HG02973 (cell line): Measurements from ENCODE around the gene PTGFRN.

Experiments used
- ATAC-seq: cut with Tn5 transposase; IDR thresholded peaks from one replicate; pipeline ENCODE4 v1.9.1; 2021; ENCODE audit warnings: moderate library complexity; ENCODE audit not compliant: unreplicated experiment

The PTGFRN gene

DNA sequence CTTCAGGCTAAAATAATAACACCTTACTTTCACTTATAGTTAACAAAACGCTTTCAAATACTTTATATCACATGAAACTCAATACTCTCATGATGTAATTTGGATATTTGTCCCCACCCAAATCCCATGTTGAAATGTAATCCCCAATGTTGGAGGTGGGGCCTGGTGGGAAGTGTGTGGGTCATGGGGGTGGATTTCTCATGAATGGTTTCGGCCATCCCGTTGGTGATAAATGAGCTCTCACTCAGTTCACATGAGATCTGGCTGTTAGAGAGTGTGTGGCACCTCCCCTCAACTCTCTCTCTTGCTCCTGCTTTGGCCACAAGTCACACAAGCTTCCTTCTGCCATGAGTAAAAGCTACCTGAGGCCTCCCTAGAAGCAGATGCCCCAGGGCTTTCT lies 22.5 kb upstream of the PTGFRN start:
- ATAC-seq: no peak

DNA sequence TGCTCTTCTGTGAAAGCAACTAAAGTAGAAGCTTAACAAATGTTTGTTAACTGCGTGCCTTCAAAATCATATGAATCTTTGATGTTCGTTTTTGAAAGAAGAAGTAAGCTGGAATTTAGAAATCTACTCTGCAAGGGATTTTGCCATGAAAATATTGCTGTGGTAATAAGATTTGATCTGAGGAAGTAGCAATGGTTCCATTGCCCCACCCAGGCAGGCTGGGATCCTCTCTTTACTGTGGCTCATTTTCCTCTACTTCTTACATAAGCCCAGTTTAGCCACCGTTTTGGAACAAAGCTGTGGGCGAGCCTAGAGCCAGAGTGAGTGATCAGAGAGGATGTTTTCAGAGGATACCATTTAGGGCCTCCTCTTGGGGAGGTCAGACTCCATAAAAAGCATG lies 20.3 kb upstream of the PTGFRN start:
- ATAC-seq: no peak

DNA sequence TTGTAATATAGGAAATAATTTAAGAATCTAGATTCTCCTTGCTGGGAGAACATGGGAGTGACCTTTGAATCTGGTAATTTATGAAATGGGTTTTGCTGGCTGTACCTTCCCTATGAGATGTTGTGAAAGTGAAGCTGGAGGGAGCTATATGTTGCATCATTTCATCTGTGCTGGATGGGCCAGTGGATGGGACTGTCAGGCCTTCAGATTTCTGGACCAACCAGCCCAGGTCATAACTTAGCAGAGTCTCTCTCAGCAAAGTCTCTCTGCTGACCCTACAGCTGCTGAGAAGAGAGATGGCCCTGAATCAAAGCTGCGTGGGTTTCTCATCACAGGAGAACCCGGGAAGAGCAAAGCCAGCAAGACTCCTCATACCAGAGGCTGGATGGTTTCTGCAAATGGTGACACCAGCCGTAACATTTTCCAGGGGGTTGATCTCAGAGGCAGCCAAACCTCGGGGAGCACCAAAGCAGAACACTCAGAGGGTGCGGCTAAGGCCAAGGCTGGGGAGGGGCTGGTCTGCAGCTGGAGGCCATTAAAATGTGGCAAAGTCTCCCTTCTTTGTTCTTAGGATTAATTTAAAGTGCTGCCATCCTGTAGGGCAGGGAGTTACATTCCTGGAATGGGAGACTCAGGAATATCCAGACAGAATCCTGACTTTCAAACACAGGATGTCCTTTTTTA lies 18.2 kb upstream of the PTGFRN start:
- no peak for ATAC-seq

DNA sequence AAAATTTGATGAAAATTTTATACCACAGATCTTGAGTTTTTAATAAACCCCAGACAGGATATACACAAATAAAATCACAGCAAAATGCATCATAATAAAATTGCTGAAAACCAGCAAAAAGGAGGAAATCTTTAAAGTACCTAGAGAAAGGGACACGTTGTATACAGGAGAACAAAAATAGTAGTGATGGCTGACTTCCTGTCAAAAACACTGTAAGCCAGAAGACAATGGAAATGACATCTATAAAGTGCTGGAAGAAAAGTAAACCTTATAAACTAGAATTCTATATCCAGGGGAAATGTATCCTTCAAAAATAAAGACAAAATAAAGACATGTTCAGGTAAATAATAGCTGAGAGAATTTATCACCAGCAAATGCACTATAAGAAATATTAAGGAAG lies 14.6 kb upstream of the PTGFRN start:
- no peak for ATAC-seq

DNA sequence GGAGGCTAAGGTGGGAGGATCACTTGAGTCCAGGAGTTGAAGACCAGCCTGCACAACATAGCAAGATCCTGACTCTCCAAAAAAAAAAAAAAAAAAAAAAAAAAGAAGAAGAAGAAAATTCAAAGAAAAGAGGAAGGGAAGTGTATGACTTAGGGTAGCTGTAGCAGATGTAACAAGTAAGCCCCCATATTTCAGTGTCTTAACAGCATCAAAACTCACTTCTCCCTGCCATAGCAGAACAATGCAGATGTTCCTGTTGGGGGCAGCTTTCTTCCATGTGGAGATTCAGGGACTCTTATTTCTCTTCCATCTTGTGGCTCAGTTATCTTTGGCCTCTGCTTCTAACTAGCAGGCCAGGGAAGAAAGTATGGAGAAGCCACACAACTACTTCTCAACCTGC lies 10.2 kb upstream of the PTGFRN start:
- no peak for ATAC-seq

DNA sequence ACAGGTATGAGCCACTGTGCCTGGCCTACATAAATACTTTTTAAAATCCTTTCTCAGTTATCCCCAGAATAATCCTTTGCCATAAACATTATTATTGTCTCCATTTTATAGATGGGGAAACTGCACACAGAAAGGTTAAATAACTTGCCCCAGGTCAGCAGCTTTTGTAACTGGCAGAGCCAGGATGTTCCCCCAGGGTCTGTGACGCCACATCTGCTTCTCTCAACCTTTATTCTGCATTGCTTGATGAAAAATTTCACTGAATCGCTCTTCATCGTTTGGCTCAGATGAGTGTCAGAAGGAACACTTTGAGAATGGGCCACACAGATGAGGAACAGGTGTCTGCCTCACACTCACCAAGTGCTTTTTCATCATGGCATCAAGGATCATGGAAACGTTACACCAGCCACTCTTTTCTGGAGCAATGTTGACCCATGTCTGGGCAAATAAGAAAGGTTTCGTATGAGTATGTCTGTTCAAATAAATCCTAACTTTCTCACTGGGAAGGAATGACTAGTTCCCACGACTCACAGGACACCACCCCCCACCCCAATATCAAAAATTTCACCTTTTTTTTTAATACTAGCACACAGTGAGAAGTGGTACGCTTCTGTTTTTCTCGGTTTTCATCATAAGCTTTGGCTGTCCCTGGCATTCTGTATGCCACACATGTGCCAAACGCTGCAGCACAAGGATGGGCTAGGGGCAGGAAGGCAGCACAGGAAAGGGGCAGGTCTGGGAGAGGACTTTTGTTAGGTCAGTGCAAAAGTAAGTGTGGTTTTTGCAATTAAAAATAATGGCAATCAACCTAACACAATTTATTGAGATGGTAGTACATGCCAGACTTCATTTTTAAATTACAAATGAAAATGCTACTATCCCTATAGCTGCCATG lies 9.0 kb upstream of the PTGFRN start:
- no peak for ATAC-seq

DNA sequence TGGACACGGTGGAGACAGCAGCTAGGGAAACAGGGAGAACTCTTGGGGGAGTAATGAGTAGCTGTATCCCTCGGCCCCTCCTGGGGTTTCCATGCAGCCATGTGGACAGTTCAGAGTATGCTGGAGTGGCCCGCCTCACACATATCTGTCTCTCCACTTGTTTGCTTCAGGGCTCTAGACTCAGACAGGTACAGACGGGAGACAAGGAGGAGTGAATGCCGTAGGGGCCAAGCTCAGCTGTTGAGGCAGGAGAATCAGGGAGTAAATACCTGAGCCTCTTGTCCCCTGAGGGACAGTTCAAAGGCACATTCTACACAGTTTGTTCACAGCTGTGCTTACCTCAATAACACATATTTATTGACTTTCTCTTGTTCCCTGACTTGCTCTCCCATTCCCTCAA lies 7.7 kb upstream of the PTGFRN start:
- no peak for ATAC-seq

DNA sequence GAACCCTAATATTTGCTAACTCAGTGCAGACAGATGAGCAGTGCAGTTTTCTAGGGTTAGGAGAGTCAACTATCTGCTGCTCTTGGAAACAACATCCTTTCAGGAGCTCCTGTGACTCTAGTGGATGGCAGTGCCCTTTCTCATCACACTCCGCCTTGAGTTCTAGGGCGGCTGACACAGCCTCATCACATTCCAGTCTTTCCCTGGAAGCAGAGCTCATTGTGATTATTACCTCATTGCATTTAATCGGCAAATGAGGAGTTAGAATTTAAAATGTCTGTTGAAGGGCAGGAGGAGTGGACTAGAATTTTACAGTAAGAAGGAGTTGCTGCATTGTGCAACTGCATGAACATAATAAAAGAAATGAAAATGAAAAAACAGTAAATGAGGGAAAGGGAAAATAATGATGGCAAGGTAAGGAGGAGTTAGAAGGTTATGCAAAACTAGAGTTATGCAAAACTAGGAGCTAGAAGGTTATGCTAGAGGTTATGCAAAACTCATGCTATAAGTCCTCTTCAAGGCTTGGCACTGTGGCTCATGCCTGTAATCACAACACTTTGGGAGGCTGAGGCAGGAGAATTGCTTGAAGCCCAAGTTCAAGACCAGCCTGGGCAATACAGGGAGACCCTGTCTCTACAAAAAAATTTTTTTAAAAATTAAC lies 6.9 kb upstream of the PTGFRN start:
- ATAC-seq: no peak

DNA sequence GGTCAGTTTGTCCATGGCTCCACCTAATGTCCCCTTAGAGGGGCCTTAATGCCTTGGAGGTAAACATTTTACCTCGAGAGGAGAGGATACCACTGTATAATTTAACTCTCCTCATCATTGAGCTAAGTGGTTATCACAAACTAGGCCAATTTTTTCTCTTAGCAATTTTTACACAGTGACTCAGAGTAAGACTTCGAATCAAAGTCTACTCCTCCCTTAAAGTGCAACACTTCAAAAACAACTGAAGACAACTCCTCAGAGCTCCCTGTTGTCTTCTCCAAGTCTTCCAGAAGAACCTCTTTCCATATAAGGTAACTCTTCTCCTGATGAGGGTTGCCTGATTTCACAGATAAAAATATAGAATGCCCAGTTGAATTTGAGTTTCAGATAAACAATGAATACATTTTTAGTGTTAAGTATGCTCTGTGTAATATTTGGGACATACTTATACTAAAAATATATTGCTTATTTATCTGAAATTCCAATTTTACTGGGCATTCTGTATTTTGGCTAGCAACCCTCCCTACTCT lies 4.9 kb upstream of the PTGFRN start:
- no peak for ATAC-seq

DNA sequence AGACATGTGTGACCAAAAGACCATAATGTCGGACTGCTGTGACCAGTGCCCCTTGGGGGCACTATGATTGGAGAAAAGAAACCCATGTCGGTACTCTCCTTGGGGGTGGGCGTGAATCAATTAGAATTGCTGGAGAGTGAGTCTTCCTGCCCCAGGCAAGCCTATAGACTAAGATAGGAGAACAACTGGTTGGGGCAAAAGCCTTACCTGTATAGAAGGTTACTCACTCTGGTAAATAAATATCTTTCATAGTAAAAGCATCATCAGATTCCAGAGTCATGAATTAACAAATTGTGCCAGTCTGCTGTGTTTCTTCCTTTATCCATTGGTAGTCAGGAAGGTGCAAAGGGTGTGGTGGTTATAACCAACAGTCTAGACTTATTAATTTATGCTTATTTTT lies 2.9 kb upstream of the PTGFRN start:
- no peak for ATAC-seq

DNA sequence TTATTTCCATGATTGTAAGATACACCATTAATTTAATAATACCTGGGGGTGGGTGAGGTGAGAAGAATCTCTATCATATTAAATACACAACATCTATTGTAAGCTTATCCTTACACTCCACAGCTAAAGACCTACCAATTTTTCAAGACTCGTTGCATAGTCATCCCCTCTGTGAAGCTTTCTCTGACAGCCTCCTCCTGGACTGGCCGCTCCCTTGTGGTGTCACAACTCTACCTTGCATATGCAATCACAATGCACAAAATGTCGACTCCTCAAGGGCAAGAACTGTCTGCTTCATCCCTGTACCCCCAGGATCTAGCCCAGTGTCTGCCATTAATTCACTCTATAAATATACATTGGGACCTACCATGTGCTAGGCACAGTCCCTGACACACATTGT lies 2.4 kb upstream of the PTGFRN start:
- ATAC-seq: no peak

DNA sequence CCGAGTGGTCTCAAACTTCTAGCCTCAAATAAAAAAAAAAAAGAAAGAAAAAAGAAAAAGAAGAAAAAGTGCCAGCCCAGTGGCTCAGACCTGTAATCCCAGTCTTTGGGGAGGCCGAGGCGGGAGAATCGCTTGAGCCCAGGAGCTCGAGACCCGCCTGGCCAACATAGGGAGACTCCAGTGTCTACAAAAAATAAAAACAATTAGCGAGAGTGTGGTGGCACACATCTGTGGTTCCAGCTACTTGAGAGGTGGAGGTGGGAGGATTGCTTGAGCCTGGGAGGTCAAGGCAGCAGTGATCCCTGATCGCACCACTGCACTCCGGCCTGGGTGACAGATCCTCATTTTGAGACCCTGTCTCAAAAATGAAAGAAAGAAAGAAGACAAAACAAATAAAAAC lies 1.4 kb upstream of the PTGFRN start:
- no peak for ATAC-seq

DNA sequence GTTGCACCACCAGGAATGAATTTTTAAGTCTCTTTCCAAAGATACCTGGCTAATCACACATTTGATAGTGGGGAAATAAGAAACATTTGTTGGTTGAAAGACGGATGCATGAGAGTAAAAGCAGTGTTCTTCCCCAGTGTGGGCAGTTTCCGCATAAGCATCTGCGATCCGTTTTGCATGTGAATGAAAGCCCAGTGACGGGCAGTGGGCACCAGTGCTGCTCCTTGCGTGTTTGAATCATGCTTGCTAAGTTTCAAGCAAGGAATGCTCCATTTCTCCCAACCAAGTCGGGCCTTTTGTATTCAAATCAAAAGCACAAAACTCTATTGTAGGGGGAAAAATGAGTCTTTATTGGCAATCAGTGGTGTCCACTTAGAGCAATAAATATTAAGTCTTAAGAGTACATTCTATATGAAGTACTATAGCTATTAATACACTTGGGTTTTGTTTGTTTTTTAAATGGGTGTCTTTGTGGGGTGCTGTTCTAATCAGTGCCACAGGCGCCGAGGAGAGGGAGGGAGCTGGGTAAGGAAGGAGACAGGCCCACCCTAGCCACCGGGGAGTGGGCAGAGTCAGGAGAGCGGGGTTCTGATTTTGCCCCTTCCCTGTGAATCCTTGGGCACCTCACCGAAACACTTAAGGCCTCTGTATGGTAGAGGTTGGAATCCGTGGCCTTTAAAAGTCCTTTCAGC lies 750 bp upstream of the PTGFRN start:
- no peak for ATAC-seq

DNA sequence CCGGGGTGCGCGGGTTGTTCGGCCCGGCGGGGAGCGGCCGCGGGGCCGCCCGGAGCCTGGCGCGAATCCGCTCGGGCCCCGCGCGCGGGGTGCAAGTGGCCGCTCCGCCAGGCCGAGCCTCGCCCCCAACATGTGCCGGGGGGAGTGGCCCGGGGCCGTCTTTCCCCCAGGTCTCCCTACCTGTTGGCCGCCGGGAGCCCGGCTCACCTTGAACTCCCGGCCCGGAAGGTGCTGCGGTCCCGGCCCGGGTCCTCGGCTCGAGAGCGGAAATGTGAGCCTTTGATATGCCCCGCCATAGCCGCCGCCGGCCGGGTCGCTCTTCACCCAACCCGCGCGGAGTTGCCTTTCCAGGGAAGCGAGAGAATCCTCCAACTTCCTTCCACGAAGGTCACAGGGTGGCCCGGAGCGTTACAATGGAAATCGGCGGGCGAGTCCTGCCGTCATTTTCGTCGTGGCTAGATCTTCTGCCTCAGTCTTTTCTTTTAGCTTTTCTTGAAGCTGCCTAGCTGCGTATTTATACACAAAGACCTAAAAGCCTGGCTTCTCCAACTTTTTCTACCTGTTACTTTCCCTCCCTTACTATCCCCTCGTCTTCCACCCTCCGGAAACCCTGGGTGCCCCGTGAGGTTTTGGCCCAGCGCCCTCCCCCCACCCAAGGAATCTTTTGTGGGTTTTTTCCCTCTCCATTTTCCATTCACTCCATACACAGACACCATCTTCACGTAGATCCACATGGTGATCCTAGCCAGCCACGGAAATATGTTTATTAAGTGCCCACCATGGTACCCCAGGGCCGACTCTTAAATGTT lies 867 bp downstream of the PTGFRN start:
- ATAC-seq: no peak

DNA sequence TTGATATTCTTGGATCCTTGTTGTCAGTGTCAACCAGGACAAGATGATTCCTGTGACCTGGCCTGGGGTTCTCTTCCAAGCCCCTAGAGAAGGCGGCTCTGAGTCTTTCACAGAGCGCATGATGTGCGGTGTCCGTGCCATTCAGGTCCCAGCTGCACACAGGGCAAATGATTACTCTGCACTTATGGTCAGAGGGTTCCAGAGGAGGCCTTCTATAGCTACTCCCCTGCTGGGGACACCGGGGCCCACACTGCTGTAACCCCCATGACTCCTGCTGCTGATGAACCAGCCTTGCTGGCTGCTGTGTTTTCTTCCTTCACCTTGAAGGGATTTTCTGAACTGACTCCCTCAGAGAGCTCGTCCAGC lies 1.5 kb downstream of the PTGFRN start:
- ATAC-seq: no peak

DNA sequence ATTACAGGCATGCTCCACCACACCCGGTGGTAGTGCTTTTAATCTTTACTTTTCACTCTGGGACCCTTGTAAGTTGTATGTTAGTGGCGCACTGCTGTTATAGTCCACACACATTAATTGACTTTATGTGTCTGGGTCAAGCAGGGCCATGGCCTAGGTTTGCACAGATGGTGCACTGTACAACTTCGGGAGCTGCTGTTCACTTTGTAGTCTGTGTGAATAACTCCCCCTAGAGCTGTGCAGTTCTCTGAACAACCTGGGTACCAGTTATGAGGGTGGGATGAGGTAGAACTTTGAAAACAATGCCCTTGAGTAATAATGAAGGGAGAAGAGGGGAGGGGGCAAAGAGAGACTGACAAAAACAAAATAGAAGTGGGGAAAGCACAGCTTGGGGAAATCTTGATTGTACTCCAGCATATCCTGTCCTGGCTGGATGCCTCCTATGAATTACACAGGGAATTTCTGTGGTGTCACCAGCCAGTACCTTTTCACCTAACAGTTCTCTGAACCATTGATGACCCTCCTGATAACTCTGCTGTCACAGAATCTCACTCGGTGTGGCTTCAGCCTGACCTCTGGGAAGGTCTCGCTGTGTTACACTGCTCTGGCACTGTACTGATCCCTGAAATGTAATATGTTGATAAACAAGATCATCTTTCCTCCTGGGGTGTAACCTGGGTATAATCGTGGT lies 2.2 kb downstream of the PTGFRN start:
- no peak for ATAC-seq

DNA sequence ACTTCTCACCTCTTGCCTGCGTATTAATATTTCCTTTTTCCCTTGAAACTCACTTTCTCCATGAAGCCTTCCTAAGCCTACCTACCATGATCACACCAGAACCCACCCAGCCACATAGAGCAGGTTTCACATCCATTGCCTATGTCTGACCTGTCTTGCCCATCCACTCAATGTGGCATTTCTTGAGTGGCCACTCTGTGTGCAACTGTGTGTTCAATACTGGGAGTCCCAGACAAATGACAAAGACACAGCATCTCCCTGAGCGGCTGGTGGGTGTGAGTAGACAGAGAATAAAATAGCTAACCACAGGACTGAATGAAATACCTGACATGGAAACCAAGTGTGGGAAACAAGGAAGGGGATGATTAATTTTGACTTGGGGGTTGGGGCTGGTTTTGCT lies 3.1 kb downstream of the PTGFRN start:
- no peak for ATAC-seq

DNA sequence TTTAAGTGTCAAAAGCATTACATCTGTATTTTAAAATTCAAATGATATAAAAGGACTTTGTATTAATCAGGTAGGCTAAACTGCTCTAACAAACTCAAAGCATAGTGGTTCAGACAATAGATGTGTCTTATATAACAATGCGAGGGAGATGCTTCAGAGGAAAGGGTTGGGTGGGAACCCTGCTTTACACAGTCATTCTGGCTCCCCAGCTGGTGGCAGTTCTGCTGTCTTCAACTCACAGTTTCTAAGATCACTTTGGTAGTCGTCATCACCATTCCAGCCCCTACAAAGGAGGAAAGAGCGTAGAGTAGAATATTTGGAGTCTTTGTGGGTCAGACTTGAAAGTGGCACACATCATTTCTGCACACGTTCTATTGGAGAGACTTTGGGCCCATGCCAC lies 4.2 kb downstream of the PTGFRN start:
- no peak for ATAC-seq

DNA sequence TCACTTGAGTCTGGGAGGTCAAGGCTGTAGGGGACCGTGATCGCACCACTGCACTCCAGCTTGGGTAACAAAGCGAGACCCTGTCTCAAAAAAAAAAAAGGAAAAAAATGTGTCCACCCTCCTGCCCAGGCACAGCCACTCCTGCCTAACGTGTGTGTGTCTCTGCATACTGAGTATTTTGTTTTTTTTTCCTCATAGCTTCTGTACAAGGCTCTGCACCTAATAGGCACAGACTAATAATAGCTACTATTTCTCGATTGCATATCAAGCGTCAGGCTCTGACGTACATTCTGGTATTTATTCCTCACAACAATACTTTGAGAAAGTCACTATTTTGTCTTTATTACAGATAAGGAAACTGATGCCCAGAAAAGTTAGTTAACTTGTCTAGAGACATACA lies 5.0 kb downstream of the PTGFRN start:
- ATAC-seq: no peak
